ENCODE data around the gene TSR3.

The TSR3 gene

DNA sequence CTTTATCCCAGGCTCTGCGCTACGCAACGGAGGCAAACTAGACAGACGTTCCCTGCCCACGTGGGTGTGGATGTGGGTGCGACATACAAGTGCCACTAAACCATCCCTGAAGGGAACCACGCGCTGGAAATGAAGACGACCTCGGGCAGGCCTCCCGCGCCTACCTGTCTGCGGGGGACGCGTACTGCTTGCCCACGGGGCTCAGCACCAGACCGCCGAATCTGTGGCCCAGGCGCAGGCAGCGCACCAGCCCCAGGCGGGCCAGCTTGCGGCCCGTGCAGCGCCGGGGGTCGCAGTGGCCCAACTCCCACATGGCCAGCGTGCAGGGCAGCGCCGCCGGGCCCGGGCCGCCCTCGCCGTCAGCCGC, 480 bp downstream of the TSR3 start:
- Histone ChIP-seq H3K79me2 (ENCODE audit: control insufficient read depth, low read length) (peaks cover 55% of the 10 kb centered on the region), H3K4me1 (ENCODE audit: control insufficient read depth, low read length) (peaks cover 13% of the 10 kb centered on the region), H3K27me3 (ENCODE audit: control insufficient read depth, low read length) (no peaks in the 10 kb centered on the region), H3K4me2 (ENCODE audit: low read length) (peak overlapping the region; percentile 99), H3K27ac (ENCODE audit: low read depth, low read length) (no peak overlapping the region), H3K36me3 (ENCODE audit: control insufficient read depth, low read length) (peaks cover 13% of the 10 kb centered on the region; the same call in 1 of the 2 replicates), H3K9me3 (ENCODE audit: control insufficient read depth, insufficient read depth, low read length) (no peaks in the 10 kb centered on the region), H4K20me1 (ENCODE audit: control insufficient read depth, insufficient read depth, low read depth, low read length) (no peaks in the 10 kb centered on the region), H3F3A (ENCODE audit: control insufficient read depth, insufficient read depth) (no peaks in the 10 kb centered on the region), H3K9me2 (replicated peaks; ENCODE audit: control insufficient read depth, low read length) (no peaks in the 10 kb centered on the region), H3K4me3 (ENCODE audit: low read length) (peak overlapping the region; percentile 84)
- TF ChIP-seq EZH2phosphoT487 (IDR thresholded peaks at IDR 0.05; ENCODE audit: borderline replicate concordance, low read length): no peak
- TF ChIP-seq, protein P1, sequence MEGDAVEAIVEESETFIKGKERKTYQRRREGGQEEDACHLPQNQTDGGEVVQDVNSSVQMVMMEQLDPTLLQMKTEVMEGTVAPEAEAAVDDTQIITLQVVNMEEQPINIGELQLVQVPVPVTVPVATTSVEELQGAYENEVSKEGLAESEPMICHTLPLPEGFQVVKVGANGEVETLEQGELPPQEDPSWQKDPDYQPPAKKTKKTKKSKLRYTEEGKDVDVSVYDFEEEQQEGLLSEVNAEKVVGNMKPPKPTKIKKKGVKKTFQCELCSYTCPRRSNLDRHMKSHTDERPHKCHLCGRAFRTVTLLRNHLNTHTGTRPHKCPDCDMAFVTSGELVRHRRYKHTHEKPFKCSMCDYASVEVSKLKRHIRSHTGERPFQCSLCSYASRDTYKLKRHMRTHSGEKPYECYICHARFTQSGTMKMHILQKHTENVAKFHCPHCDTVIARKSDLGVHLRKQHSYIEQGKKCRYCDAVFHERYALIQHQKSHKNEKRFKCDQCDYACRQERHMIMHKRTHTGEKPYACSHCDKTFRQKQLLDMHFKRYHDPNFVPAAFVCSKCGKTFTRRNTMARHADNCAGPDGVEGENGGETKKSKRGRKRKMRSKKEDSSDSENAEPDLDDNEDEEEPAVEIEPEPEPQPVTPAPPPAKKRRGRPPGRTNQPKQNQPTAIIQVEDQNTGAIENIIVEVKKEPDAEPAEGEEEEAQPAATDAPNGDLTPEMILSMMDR (IDR thresholded peaks at IDR 0.05; ENCODE audit: low read depth, low read length, poor library complexity, severe bottlenecking): no peak

GRCh38 chr16:1350691-1351090, 987 bp downstream of the TSR3 start:
- Histone ChIP-seq H3K9me3 (ENCODE audit: control insufficient read depth, insufficient read depth, low read length) (no peaks in the 10 kb centered on the region), H3K27ac (ENCODE audit: low read depth, low read length) (no peak overlapping the region), H3K9me2 (replicated peaks; ENCODE audit: control insufficient read depth, low read length) (no peaks in the 10 kb centered on the region), H3K4me2 (ENCODE audit: low read length) (peak overlapping the region; percentile 99), H4K20me1 (ENCODE audit: control insufficient read depth, insufficient read depth, low read depth, low read length) (no peaks in the 10 kb centered on the region), H3F3A (ENCODE audit: control insufficient read depth, insufficient read depth) (no peaks in the 10 kb centered on the region), H3K4me3 (ENCODE audit: low read length) (peak overlapping the region; percentile 84), H3K27me3 (ENCODE audit: control insufficient read depth, low read length) (no peaks in the 10 kb centered on the region), H3K79me2 (ENCODE audit: control insufficient read depth, low read length) (peaks cover 50% of the 10 kb centered on the region), H3K36me3 (ENCODE audit: control insufficient read depth, low read length) (peaks cover 13% of the 10 kb centered on the region; the same call in 1 of the 2 replicates), H3K4me1 (ENCODE audit: control insufficient read depth, low read length) (peaks cover 13% of the 10 kb centered on the region)
- no peak for TF ChIP-seq EZH2phosphoT487 (IDR thresholded peaks at IDR 0.05; ENCODE audit: borderline replicate concordance, low read length)
- TF ChIP-seq, protein P1 (IDR thresholded peaks at IDR 0.05; ENCODE audit: low read depth, low read length, poor library complexity, severe bottlenecking): no peak

DNA sequence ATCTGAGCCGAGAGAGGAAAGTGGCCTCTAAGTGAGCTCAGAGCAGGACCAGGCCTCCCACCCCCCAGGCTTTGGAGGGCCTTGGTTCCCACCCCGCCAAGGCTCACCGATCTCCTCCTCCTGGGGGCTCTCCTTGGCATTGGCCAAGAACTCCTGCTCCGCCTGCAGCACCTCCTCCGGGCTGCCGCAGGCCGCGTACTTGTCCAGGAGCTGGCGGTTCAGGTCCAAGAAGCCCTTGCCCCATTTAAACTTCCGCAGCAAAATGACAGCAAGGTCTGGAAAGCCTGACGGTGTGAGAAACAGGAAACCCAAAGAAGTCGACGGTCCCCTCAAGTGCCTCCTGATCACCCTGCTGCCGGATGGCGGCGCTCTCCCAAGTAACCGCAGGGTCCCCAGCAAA, 1.7 kb downstream of the TSR3 start:
- Histone ChIP-seq H3K9me3 (ENCODE audit: control insufficient read depth, insufficient read depth, low read length) (no peaks in the 10 kb centered on the region), H3K9me2 (replicated peaks; ENCODE audit: control insufficient read depth, low read length) (no peaks in the 10 kb centered on the region), H3K4me1 (ENCODE audit: control insufficient read depth, low read length) (peaks cover 13% of the 10 kb centered on the region), H3K27ac (ENCODE audit: low read depth, low read length) (no peak overlapping the region), H4K20me1 (ENCODE audit: control insufficient read depth, insufficient read depth, low read depth, low read length) (no peaks in the 10 kb centered on the region), H3F3A (ENCODE audit: control insufficient read depth, insufficient read depth) (no peaks in the 10 kb centered on the region), H3K4me2 (ENCODE audit: low read length) (no peak overlapping the region), H3K79me2 (ENCODE audit: control insufficient read depth, low read length) (peaks cover 42% of the 10 kb centered on the region), H3K36me3 (ENCODE audit: control insufficient read depth, low read length) (peaks cover 13% of the 10 kb centered on the region; the same call in 1 of the 2 replicates), H3K4me3 (ENCODE audit: low read length) (no peak overlapping the region), H3K27me3 (ENCODE audit: control insufficient read depth, low read length) (no peaks in the 10 kb centered on the region)
- TF ChIP-seq, protein P1 (IDR thresholded peaks at IDR 0.05; ENCODE audit: low read depth, low read length, poor library complexity, severe bottlenecking): no peak
- no peak for TF ChIP-seq EZH2phosphoT487 (IDR thresholded peaks at IDR 0.05; ENCODE audit: borderline replicate concordance, low read length)
